Neutrophil (primary cell): ENCODE measurements around the gene WDR27.

Experiments
- H3K27ac ChIP-seq: fragments of 200-600 bp; sonication (generic); 2 replicates; pipeline ENCODE4 v1.5.1; 2016; ENCODE audit warnings: mild to moderate bottlenecking, moderate library complexity
- H3K27me3 ChIP-seq: fragments of 200-600 bp; sonication (generic); 2 replicates; pipeline ENCODE4 v1.6.0; 2016; ENCODE audit warnings: mild to moderate bottlenecking
- H3K36me3 ChIP-seq: fragments of 200-600 bp; sonication (generic); 2 replicates; pipeline ENCODE4 v1.5.1; 2017
- H3K4me1 ChIP-seq, 2 experiments: fragments of 200-600 bp in 1 of 2; sonication (generic) in 1 of 2; 1 replicate in 1 of 2; 2 replicates in 1 of 2; pipeline versions ENCODE4 v1.5.1 to v1.6.1; 2013 to 2016; ENCODE audit warnings: low read depth in 1 of 2, low read length in 1 of 2, mild to moderate bottlenecking in 1 of 2, moderate library complexity in 1 of 2; ENCODE audit not compliant: control insufficient read depth in 1 of 2, insufficient read depth in 1 of 2
- H3K4me3 ChIP-seq, 2 experiments: fragments of 200-600 bp in 1 of 2; sonication (generic) in 1 of 2; 1 replicate in 1 of 2; 2 replicates in 1 of 2; pipeline ENCODE4 v1.5.1; 2013 to 2016; ENCODE audit warnings: low read depth in 1 of 2, low read length in 1 of 2, mild to moderate bottlenecking in 1 of 2, moderate library complexity in 1 of 2
- H3K9me3 ChIP-seq: fragments of 200-600 bp; sonication (generic); 2 replicates; pipeline ENCODE4 v1.5.1; 2016
- TF ChIP-seq, protein P1 (sequence below): fragments of 200-600 bp; sonication (generic); IDR thresholded peaks from 2 replicates; pipeline ENCODE4 v1.5.1; 2016; ENCODE audit warnings: antibody characterized with exemption

WDR27 gene

DNA sequence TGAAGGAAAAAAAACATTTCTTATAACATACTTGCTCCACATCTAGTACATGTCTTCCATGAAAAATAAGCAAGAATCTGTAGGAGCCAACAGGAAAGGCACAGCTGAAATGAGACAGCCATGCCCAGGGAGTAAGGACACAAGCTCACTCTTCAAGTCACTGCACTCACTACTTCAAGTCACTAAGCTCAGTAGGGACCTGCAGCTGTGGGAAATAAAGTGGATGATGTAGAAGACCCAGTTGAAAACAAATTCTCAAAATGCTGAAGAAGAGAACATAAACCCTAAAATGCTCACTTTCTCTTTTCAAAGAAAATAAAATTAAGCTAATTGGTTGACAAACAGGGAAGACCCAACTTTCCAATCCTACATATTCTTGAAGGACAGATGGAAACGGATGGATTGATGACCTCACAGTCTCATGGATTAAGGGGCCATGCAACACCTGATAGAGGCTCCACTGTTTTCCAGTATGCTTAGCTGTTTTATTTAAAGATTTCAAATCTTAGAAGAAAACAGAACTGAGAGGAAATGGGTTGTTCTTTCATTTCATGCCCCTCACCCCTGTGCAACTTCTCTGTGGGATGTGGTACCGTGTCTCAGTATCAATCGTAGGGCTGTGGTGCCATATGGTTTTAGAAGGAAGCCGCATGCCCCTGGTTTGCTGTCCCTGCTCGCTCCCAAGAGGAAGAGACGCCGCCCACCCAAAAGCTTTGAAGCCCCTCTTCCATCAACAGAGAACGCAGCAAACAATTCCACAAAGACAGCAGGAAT is 133.3 kb downstream of the WDR27 start:
- Histone ChIP-seq H3K36me3 (no peaks in the 10 kb centered on the region), H3K27me3 (no peaks in the 10 kb centered on the region), H3K9me3 (no peaks in the 10 kb centered on the region), H3K4me1 (no peaks in the 10 kb centered on the region), H3K4me3 (no peak overlapping the region), H3K27ac (no peak overlapping the region)
- TF ChIP-seq, protein P1, sequence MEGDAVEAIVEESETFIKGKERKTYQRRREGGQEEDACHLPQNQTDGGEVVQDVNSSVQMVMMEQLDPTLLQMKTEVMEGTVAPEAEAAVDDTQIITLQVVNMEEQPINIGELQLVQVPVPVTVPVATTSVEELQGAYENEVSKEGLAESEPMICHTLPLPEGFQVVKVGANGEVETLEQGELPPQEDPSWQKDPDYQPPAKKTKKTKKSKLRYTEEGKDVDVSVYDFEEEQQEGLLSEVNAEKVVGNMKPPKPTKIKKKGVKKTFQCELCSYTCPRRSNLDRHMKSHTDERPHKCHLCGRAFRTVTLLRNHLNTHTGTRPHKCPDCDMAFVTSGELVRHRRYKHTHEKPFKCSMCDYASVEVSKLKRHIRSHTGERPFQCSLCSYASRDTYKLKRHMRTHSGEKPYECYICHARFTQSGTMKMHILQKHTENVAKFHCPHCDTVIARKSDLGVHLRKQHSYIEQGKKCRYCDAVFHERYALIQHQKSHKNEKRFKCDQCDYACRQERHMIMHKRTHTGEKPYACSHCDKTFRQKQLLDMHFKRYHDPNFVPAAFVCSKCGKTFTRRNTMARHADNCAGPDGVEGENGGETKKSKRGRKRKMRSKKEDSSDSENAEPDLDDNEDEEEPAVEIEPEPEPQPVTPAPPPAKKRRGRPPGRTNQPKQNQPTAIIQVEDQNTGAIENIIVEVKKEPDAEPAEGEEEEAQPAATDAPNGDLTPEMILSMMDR: no peak

DNA sequence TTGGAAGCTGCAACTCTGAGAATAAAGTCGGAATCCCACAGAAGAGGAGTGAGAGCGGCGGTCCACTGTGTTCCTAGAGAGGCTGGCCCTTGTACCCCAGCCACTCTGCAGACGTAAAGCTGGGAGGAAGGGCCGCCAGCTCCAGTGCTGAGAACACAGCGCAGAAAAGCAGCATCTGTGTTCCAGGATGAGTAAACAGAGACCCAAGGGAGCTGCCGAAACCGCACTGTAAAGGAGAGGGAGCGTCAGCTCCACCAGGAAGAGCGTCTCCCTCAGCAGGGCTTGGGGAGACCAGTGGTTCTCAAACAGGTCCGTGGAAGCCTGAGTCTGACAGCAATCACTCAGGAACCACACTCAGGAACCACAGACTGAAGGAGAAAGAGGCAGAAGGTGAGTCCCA is 134.0 kb downstream of the WDR27 start:
- Histone ChIP-seq H3K4me1 (no peaks in the 10 kb centered on the region), H3K4me3 (no peak overlapping the region), H3K27ac (no peak overlapping the region), H3K9me3 (no peaks in the 10 kb centered on the region), H3K27me3 (no peaks in the 10 kb centered on the region), H3K36me3 (no peaks in the 10 kb centered on the region)
- TF ChIP-seq, protein P1: no peak

DNA sequence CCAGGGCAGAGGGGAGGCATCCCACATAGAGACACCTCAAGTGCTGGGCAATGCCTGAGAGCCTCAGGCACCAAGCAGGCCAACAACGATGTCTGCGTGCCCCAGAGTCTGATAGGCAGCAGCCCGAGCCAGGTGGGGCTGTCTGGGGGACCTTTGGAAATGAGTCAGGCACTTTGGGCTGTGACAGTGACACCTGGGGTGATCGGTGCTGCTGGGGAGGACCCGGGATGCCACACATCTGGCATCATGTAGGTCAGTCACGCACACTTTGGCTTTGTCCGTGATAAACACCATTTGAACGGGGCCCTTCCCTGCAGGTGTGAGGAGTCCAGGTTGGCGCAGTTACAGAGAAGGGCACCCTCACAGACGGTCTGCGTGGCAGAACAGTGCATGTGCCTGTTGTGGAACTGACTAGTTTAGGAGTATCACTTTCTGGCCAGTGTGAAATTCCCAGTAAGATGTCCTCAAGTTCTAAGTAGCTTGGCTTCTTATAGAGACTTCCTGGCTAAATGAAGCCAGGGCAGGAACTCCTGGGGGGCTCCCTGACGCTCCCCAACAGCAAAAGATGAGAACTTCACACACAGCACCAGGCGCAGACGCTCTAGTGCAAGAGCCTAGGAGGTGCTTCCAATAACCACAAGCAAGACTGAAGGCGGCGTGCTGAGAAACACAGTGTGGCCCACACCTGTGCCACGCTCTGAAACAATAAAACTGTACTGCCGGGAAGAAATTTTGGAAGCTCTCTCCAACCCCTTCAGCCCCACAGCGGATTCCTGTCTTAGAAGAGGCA is 134.7 kb downstream of the WDR27 start:
- H3K27me3 ChIP-seq: no peaks in the 10 kb centered on the region
- no peak overlapping the region for H3K4me3 ChIP-seq
- H3K36me3 ChIP-seq: no peaks in the 10 kb centered on the region
- no peaks in the 10 kb centered on the region for H3K9me3 ChIP-seq
- H3K4me1 ChIP-seq: no peaks in the 10 kb centered on the region
- no peak overlapping the region for H3K27ac ChIP-seq
- TF ChIP-seq, protein P1: no peak

DNA sequence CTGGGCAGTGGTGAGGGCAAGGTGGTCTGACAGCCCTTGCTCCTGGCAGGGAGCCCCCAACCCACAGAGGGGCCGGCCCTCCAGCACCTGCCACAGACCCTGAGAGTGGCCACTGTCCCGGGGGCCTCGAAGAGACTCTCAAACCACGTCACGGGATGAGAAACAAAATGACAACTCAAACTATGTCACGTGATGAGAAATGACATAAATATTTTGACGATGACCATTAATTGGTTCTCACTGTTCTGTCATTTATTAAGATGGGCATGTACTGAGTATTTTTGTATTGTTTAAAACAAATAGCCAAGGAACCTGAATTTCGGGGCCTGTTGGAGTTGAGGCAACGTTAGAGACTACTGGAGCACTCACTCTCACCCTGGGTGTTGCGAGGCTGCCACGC is 135.5 kb downstream of the WDR27 start:
- no peak overlapping the region for H3K4me3 ChIP-seq
- no peaks in the 10 kb centered on the region for H3K36me3 ChIP-seq
- TF ChIP-seq, protein P1: no peak
- no peaks in the 10 kb centered on the region for H3K27me3 ChIP-seq
- no peak overlapping the region for H3K27ac ChIP-seq
- no peaks in the 10 kb centered on the region for H3K9me3 ChIP-seq
- no peaks in the 10 kb centered on the region for H3K4me1 ChIP-seq

DNA sequence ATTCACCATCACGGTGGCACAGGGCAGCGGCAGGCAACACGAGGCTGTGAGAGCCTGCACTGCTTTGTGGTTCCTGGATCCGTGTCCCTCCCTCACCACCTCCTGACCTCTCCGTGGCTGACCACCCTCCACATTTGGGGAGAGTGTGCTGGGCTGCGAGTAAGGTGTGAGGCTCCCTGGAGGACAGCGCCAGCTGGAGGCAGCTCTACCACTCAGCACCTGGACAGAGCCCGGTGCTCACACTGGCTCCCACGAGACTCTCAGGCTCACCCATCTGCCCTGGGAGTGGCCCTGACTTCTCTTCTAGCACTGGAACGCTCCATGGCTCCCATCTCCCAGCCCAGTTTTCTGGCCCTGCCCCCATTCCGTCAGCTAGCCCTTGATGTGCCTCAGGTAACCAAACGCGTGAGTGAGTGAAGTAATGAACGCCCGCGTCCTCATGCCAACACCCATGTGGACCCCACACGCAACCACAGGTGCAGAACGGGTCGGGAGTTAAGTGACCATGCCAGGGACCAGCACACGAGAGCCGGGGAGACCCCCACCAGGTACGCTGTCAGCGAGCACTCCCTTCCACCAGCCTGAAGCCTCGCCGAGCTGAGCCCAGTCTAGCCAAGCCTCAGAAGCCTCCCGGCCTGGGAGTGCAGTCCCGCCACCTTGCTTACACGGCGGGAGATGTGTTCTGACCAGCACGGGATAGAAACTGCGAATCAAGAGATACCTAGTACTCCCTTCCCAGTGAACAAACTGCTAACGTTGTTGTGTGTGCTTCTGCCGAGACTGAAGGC is 137.2 kb downstream of the WDR27 start:
- Histone ChIP-seq H3K36me3 (no peaks in the 10 kb centered on the region), H3K4me3 (no peak overlapping the region), H3K27ac (no peak overlapping the region), H3K27me3 (no peaks in the 10 kb centered on the region), H3K4me1 (no peaks in the 10 kb centered on the region), H3K9me3 (no peaks in the 10 kb centered on the region)
- TF ChIP-seq, protein P1: no peak
